ENCODE measurements around the gene C1QL1.

DNA sequence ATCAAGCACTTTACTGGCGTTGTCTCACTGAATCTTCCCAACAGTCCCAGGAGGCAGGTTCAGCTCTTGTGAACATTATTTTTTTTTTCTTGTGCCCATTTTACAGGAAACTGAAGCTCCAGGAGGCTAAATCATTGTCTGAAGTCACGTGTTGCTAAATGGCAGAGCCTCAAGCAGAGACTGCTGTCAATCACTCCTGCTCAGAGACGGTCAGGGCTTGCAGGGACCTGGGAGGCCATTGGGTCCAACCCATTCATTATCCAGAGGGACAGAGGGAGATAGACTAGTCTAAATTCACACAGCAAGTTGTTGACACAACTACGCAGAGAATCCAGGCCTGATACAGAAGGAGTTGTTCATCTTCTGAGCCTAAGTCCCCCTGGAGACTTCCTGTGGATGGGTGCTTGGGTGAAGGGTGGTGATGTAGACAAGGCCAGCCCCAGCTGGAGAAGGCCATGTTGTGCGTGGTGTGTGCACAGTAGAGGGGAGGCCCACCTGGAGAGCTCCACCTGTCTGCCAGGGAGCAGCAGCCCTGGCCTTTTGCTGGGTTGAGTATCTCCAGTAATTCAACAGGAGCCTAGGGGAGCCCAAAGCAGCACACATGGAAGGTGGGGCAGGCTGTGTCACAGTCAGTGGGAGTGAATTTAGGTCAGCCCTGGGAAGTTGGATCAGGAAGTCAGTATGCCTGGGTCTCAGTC lies 24.3 kb upstream of the C1QL1 start:
- TF ChIP-seq PHF20 (IDR thresholded peaks at IDR 0.05; ENCODE audit: partially characterized antibody) (no peak), SAFB (IDR thresholded peaks at IDR 0.05; ENCODE audit: borderline replicate concordance, low read depth, low read length) (no peak), ZNF24 (IDR thresholded peaks at IDR 0.05) (no peak), POLR2A (conservative IDR thresholded peaks at IDR 0.05) (no peak), KAT7 (CRISPR knock-in tag; IDR thresholded peaks at IDR 0.05; ENCODE audit: borderline replicate concordance) (no peak), ZSCAN29 (IDR thresholded peaks at IDR 0.05) (no peak), ZEB2 (IDR thresholded peaks at IDR 0.05) (no peak)
- TF ChIP-seq, protein P1, sequence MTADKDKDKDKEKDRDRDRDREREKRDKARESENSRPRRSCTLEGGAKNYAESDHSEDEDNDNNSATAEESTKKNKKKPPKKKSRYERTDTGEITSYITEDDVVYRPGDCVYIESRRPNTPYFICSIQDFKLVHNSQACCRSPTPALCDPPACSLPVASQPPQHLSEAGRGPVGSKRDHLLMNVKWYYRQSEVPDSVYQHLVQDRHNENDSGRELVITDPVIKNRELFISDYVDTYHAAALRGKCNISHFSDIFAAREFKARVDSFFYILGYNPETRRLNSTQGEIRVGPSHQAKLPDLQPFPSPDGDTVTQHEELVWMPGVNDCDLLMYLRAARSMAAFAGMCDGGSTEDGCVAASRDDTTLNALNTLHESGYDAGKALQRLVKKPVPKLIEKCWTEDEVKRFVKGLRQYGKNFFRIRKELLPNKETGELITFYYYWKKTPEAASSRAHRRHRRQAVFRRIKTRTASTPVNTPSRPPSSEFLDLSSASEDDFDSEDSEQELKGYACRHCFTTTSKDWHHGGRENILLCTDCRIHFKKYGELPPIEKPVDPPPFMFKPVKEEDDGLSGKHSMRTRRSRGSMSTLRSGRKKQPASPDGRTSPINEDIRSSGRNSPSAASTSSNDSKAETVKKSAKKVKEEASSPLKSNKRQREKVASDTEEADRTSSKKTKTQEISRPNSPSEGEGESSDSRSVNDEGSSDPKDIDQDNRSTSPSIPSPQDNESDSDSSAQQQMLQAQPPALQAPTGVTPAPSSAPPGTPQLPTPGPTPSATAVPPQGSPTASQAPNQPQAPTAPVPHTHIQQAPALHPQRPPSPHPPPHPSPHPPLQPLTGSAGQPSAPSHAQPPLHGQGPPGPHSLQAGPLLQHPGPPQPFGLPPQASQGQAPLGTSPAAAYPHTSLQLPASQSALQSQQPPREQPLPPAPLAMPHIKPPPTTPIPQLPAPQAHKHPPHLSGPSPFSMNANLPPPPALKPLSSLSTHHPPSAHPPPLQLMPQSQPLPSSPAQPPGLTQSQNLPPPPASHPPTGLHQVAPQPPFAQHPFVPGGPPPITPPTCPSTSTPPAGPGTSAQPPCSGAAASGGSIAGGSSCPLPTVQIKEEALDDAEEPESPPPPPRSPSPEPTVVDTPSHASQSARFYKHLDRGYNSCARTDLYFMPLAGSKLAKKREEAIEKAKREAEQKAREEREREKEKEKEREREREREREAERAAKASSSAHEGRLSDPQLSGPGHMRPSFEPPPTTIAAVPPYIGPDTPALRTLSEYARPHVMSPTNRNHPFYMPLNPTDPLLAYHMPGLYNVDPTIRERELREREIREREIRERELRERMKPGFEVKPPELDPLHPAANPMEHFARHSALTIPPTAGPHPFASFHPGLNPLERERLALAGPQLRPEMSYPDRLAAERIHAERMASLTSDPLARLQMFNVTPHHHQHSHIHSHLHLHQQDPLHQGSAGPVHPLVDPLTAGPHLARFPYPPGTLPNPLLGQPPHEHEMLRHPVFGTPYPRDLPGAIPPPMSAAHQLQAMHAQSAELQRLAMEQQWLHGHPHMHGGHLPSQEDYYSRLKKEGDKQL (CRISPR knock-in tag; IDR thresholded peaks at IDR 0.05; ENCODE audit: borderline replicate concordance) = no peak
- TF ChIP-seq, protein P2, sequence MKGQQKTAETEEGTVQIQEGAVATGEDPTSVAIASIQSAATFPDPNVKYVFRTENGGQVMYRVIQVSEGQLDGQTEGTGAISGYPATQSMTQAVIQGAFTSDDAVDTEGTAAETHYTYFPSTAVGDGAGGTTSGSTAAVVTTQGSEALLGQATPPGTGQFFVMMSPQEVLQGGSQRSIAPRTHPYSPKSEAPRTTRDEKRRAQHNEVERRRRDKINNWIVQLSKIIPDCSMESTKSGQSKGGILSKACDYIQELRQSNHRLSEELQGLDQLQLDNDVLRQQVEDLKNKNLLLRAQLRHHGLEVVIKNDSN (CRISPR knock-in tag; IDR thresholded peaks at IDR 0.05) = no peak

Measured in K562 (cell line).